Osteocyte (in vitro differentiated cells): ENCODE data around the gene KDM1B. TPM values are rescaled to one million over a fixed set of nuclear protein-coding genes. Genes with fewer than 3 reads are reported as not detected.

ENCODE experiments used
- DNase-seq: peaks from one replicate; pipeline ENCODE4 v3.0.0; 2021; ENCODE audit warnings: mixed read lengths; ENCODE audit not compliant: unreplicated experiment; ENCODE audit errors: extremely low spot score
- H3K27ac Mint-ChIP-seq: one replicate; pipeline ENCODE4 v1.8.0; 2021; ENCODE audit warnings: mild to moderate bottlenecking, mixed read lengths; ENCODE audit not compliant: unreplicated experiment
- H3K27me3 Mint-ChIP-seq: one replicate; pipeline ENCODE4 v1.8.0; 2021; ENCODE audit warnings: mixed read lengths; ENCODE audit not compliant: unreplicated experiment
- H3K36me3 Mint-ChIP-seq: one replicate; pipeline ENCODE4 v1.8.0; 2021; ENCODE audit warnings: mixed read lengths; ENCODE audit not compliant: unreplicated experiment
- H3K4me1 Mint-ChIP-seq: one replicate; pipeline ENCODE4 v1.8.0; 2021; ENCODE audit warnings: mixed read lengths; ENCODE audit not compliant: unreplicated experiment
- H3K4me3 Mint-ChIP-seq: one replicate; pipeline ENCODE4 v1.8.0; 2021; ENCODE audit warnings: mild to moderate bottlenecking, moderate library complexity, mixed read lengths; ENCODE audit not compliant: unreplicated experiment
- H3K9me3 Mint-ChIP-seq: one replicate; pipeline ENCODE4 v1.8.0; 2021; ENCODE audit warnings: mixed read lengths; ENCODE audit not compliant: unreplicated experiment
- total RNA-seq: library from RNA; stranded (reverse); gene quantifications from 2 replicates; pipeline ENCODE4 v1.2.1, GENCODE V29; 2021
- TF ChIP-seq, protein P1 (sequence below): fragments of 200-600 bp; sonication (generic); IDR thresholded peaks from 2 replicates; pipeline ENCODE4 v1.5.0; 2021; ENCODE audit warnings: antibody characterized with exemption, mild to moderate bottlenecking, moderate library complexity

KDM1B gene
- total RNA-seq, 1 donor from 2014 or later, result 12.1 TPM

DNA sequence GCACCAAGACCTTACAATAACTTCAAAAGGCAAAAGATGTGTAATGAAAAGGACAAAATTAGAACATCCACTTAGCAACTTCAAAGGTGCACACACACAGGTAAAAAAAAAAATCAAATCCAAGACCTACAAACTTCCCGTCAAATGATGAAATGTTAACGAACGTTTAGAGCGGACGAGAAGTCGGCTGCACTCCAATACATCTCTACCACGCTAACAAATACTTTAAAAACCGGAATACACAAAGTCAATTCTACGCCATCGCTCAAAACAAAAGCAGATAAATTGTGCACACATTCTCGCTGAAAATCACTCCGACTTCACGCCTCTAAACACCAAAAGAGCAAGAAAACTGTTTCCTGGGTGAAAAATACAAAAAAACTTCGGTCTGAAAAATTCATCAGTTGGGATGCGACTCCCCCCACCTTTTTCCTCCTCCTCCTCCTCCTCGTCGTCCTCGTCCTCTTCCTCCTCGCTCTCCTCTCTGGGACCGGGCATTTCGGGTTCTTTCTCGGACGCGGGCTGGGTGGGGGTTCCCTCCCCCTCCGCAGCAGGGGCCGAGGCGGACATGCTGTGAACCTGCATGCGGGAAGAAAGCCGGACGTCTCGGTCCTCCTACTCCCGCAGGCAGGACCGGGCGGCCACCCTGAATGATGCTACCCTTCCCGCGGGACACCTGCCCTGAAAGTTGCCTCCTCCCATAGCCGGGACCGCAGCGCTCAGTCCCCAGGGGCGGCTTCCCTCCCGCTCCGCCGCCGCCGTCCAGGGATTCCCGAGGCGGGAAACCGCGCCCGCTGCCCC, 108.4 kb downstream of the KDM1B start:
- Mint-ChIP-seq H3K4me1 (peaks cover 49% of the 10 kb centered on the region), H3K27ac (peak overlapping the region; percentile 90), H3K4me3 (peak overlapping the region; percentile 93), H3K27me3 (no peaks in the 10 kb centered on the region), H3K36me3 (peaks cover 5% of the 10 kb centered on the region), H3K9me3 (no peaks in the 10 kb centered on the region)
- TF ChIP-seq, protein P1, sequence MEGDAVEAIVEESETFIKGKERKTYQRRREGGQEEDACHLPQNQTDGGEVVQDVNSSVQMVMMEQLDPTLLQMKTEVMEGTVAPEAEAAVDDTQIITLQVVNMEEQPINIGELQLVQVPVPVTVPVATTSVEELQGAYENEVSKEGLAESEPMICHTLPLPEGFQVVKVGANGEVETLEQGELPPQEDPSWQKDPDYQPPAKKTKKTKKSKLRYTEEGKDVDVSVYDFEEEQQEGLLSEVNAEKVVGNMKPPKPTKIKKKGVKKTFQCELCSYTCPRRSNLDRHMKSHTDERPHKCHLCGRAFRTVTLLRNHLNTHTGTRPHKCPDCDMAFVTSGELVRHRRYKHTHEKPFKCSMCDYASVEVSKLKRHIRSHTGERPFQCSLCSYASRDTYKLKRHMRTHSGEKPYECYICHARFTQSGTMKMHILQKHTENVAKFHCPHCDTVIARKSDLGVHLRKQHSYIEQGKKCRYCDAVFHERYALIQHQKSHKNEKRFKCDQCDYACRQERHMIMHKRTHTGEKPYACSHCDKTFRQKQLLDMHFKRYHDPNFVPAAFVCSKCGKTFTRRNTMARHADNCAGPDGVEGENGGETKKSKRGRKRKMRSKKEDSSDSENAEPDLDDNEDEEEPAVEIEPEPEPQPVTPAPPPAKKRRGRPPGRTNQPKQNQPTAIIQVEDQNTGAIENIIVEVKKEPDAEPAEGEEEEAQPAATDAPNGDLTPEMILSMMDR, result no peak
- no peak for DNase-seq

DNA sequence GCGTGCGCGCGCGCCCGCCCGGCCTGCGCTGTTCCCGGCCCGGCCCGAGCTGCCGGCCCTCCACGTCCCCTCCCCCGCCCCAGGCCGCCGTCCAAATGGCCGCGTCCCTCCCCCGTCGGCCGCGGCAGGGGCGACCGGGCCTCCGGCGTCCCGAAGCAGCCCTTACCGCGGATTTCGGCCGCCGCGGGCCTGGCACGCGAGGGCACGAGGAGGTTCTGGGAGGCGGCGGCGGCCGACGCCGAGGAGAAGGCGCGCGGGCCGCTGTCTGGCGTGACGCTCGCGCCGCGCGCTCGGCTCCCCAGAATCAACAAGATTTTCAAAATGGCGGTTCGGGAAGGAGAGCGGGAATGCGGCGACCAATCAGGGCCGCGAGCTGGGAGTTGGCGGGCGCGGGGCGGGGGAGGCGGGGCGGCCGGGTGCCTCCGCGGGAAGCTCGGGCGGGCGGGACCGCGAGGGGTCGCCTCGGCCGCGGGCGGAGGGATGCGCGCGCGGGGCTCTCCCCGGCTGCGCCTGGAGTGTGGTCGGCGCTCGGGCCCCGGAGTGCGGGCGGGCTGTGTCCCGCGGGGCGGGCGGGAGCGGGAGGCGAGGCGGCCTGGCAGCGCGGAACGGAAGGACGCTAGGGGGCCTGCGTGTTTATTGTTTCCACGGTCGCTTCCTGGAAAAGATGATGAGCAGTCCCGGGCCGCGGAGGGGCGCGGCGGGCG, 109.1 kb downstream of the KDM1B start, which contains the start of gene DEK:
Gene DEK (minus strand): TSS at position 312 of the 704 bp plus-strand sequence. CDS start 543 bp downstream, outside the sequence.
- H3K27ac Mint-ChIP-seq, result peak within 1 kb of the TSS; percentile 97
- peak; percentile 92 for DNase-seq
- TF ChIP-seq, protein P1, result peak; percentile 65
- no peaks in the 10 kb centered on the region for H3K27me3 Mint-ChIP-seq
- H3K9me3 Mint-ChIP-seq, result no peaks in the 10 kb centered on the region
- H3K4me3 Mint-ChIP-seq, result peak within 1 kb of the TSS; percentile 93
- H3K36me3 Mint-ChIP-seq, result peaks cover 5% of the 10 kb centered on the region
- peaks cover 46% of the 10 kb centered on the region for H3K4me1 Mint-ChIP-seq

DNA sequence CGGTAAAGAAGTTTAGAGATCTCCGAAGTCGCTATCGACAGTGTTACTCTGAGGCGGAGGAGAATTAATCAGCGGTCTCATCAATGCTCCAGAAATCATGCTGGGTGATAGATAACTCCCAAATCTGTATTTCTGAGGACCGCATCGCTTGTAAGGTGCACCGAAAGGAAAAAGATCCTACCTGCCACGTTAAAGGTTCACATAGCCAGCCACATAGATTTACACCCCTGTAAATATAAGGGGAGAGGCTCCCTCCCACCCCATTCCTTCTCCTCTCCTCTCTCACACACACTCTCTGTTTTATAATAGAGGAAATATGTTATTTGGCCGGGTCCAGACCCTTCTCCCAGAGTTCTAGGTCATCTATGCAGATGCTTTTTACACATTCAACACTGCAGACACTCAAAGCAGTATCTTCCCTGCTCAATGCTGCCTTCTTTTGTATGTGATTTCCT, 109.7 kb downstream of the KDM1B start:
- peaks cover 3% of the 10 kb centered on the region for H3K36me3 Mint-ChIP-seq
- no peak for DNase-seq
- peak overlapping the region; percentile 85 for H3K4me3 Mint-ChIP-seq
- H3K27me3 Mint-ChIP-seq, result no peaks in the 10 kb centered on the region
- peaks cover 40% of the 10 kb centered on the region for H3K4me1 Mint-ChIP-seq
- no peaks in the 10 kb centered on the region for H3K9me3 Mint-ChIP-seq
- H3K27ac Mint-ChIP-seq, result peak overlapping the region; percentile 97
- TF ChIP-seq, protein P1, result peak; percentile 5

DNA sequence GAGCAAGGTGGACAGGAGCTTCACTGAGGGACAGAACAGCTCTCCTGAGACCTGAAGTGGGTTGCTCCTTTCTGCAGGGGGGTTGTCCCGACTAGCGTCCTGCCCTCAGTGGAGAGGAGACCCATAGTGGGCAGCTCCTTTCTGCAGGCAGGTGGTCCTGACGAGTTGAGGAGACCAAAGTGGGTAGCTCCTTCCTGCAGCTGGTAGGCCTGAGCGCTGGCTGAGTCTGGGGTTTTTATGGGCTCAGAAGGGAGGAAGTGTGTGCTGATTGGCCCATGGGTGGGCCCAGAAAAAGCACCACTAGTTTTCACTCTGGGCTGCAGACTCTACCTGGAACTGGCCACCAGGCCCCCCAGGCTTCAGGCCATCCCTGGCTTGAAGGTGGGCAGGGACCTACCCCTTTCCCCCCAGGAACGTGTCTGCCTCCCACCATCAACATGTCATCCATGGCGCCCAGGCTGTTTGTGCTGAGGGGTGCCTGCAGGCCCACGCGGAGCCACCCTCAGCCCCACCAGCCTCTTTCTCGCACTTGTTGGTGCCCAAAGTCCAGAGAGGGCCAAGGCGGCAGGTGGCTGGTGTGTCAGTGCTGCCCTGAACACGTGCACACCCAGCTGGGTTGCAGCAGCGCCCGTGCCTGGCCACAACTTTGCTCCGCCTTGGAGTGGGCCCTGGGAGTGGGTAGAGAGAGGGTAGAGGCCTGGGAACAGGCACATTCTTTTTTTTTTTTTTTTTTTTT, 110.7 kb downstream of the KDM1B start:
- TF ChIP-seq, protein P1, result no peak
- H3K27ac Mint-ChIP-seq, result no peak overlapping the region
- peaks cover 3% of the 10 kb centered on the region for H3K36me3 Mint-ChIP-seq

More for the DNA sequence above, 110.7 kb downstream of the KDM1B start:
- Mint-ChIP-seq H3K27me3 (no peaks in the 10 kb centered on the region), H3K4me1 (peaks cover 30% of the 10 kb centered on the region), H3K4me3 (no peak overlapping the region), H3K9me3 (no peaks in the 10 kb centered on the region)
- DNase-seq, result no peak
